Brain microvascular endothelial cell (primary cell): ENCODE data around the gene CDH10.

Experiments
- DNase-seq: peaks from one replicate; pipeline ENCODE4 v3.0.0-alpha.2; 2020
- H3K27ac ChIP-seq: fragments of 250-450 bp; sonication (Bioruptor Pico); 2 replicates; pipeline ENCODE4 v1.5.1; 2020; ENCODE audit warnings: mild to moderate bottlenecking, moderate library complexity
- H3K27me3 ChIP-seq: fragments of 250-450 bp; sonication (Bioruptor Pico); replicated peaks from 2 replicates; pipeline ENCODE4 v1.5.1; 2020; ENCODE audit warnings: mild to moderate bottlenecking
- H3K36me3 ChIP-seq: fragments of 250-450 bp; sonication (Bioruptor Pico); replicated peaks from 2 replicates; pipeline ENCODE4 v1.5.1; 2020; ENCODE audit warnings: mild to moderate bottlenecking
- H3K4me3 ChIP-seq: 2 replicates; pipeline ENCODE4 v1.5.1; 2011; ENCODE audit warnings: low read depth, mild to moderate bottlenecking, control low read depth, low read length, moderate library complexity
- in situ Hi-C: cut with HindIII; loops from 2 replicates; pipeline ENCODE4 v1.10.0; 2017; ENCODE audit warnings: low sequenced_read_pairs, low pct_ligation_motif_present
- TF ChIP-seq, protein P1 (sequence below): IDR thresholded peaks from 2 replicates; pipeline ENCODE4 v1.5.1; 2011; ENCODE audit warnings: low read depth, mild to moderate bottlenecking, moderate library complexity, low read length, control low read depth, inconsistent platforms; ENCODE audit errors: missing control alignments

Gene CDH10

GRCh38 chr5:24633715-24634325, 11.0 kb downstream of the CDH10 start:
- DNase-seq, result peak; percentile 7
- Histone ChIP-seq H3K4me3 (no peak overlapping the region), H3K27ac (no peak overlapping the region), H3K27me3 (no peaks in the 10 kb centered on the region), H3K36me3 (no peaks in the 10 kb centered on the region)
- TF ChIP-seq, protein P1, sequence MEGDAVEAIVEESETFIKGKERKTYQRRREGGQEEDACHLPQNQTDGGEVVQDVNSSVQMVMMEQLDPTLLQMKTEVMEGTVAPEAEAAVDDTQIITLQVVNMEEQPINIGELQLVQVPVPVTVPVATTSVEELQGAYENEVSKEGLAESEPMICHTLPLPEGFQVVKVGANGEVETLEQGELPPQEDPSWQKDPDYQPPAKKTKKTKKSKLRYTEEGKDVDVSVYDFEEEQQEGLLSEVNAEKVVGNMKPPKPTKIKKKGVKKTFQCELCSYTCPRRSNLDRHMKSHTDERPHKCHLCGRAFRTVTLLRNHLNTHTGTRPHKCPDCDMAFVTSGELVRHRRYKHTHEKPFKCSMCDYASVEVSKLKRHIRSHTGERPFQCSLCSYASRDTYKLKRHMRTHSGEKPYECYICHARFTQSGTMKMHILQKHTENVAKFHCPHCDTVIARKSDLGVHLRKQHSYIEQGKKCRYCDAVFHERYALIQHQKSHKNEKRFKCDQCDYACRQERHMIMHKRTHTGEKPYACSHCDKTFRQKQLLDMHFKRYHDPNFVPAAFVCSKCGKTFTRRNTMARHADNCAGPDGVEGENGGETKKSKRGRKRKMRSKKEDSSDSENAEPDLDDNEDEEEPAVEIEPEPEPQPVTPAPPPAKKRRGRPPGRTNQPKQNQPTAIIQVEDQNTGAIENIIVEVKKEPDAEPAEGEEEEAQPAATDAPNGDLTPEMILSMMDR, result peak; percentile 33
- in situ Hi-C loops, result no loop called here

- no peak for DNase-seq
- Histone ChIP-seq H3K36me3 (no peaks in the 10 kb centered on the region), H3K4me3 (no peak overlapping the region), H3K27ac (no peak overlapping the region), H3K27me3 (no peaks in the 10 kb centered on the region)
- TF ChIP-seq, protein P1, result no peak
- in situ Hi-C loops, result no loop called here
These were observed 12.4 kb downstream of the CDH10 start for GRCh38 chr5:24632353-24632752.

- Histone ChIP-seq H3K4me3 (no peak overlapping the region), H3K27ac (no peak overlapping the region), H3K27me3 (no peaks in the 10 kb centered on the region), H3K36me3 (no peaks in the 10 kb centered on the region)
- DNase-seq, result no peak
- TF ChIP-seq, protein P1, result no peak
- in situ Hi-C loops, result no loop called here
These were observed 13.9 kb downstream of the CDH10 start for GRCh38 chr5:24630918-24631317.

- TF ChIP-seq, protein P1, result no peak
- in situ Hi-C loops, result no loop called here
- Histone ChIP-seq H3K27me3 (no peaks in the 10 kb centered on the region), H3K4me3 (no peak overlapping the region), H3K27ac (no peak overlapping the region), H3K36me3 (no peaks in the 10 kb centered on the region)
- DNase-seq, result no peak
These were observed 15.0 kb downstream of the CDH10 start for GRCh38 chr5:24629798-24630197.

DNA sequence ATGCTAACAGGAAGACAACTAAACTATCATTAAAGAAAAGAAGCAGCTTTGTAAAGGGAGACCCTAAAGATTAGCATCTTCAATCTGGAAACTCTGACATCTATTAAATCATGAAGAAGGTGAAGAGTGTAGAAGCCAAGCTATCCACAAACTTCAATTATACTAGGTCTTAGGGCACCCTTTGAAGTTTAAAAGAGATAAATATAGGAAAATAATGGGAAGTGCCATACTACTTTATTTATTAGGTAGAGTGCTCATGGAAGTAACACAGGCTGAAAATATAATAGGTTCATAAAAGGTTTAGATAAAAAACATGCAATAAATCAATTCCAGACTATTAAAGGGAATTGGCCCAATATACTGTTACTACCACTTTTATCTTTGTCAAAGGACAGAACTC, 19.9 kb downstream of the CDH10 start:
- in situ Hi-C loops, result no loop called here
- Histone ChIP-seq H3K27me3 (no peaks in the 10 kb centered on the region), H3K4me3 (no peak overlapping the region), H3K27ac (no peak overlapping the region), H3K36me3 (no peaks in the 10 kb centered on the region)
- DNase-seq, result no peak
- TF ChIP-seq, protein P1, result no peak

DNA sequence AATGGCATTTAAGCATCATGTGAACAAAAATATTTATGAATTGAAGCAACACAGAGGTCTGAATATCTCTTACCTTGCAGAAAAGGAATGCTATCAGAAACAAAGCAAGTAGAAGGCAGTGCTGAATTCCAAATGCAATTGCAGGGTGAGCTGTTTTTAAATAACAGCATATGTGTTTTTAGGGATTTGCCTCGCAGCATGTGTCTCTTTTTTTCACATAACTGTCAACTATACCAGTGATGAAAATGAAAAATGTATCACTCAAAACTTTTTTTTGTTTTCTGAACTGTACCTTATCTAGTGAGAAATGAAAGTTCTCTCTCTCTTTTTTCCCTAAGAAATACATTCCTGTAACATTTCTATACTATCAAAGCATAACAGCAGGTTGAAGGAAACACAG, 21.2 kb downstream of the CDH10 start:
- no peak overlapping the region for H3K4me3 ChIP-seq
- in situ Hi-C loops, result no loop called here
- H3K27ac ChIP-seq, result no peak overlapping the region
- no peak for DNase-seq
- no peaks in the 10 kb centered on the region for H3K36me3 ChIP-seq
- TF ChIP-seq, protein P1, result no peak
- H3K27me3 ChIP-seq, result no peaks in the 10 kb centered on the region
